ENCODE results near the gene CPS1. TPM values are rescaled to one million over a fixed set of nuclear protein-coding genes. Genes with fewer than 3 reads are reported as not detected.

The CPS1 gene
- total RNA-seq, 1 experiment from 2014 or later: 0.62 TPM

DNA sequence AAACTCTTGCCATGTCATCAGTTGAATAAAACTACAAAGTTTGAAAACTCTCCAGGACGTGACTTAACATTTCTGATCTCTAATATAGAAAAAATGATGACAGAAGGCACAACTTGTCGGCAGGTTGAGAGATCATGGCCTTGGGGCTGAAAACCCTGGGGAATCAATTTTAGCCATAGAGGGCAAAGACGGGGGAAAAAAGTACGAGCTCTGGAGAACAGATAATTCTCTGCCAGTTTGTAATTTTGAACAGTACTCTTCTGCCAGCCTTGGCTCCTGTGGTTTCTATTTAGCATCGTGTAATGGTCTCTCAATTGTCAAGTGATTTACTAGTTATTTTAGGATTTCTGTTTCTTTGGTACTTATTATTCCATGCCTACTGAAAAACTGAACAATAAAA is 25.3 kb upstream of the CPS1 start:
- no TSS peak for BruUV-seq (replicated peaks)
- Histone ChIP-seq H3K36me3 (ENCODE audit: insufficient read depth, low read length, poor library complexity, severe bottlenecking) (no peaks in the 10 kb centered on the region), H3K9me3 (ENCODE audit: low read depth, low read length, poor library complexity, severe bottlenecking) (no peaks in the 10 kb centered on the region), H3K4me3 (ENCODE audit: low read depth, low read length, poor library complexity, severe bottlenecking) (no peak overlapping the region), H3K27ac (ENCODE audit: low read depth, low read length, poor library complexity, severe bottlenecking) (no peak overlapping the region), H3K4me1 (ENCODE audit: insufficient read depth, low read length, poor library complexity, severe bottlenecking) (no peaks in the 10 kb centered on the region), H3K27me3 (replicated peaks; ENCODE audit: insufficient read depth, low read depth, low read length, poor library complexity) (no peaks in the 10 kb centered on the region)
- ChIA-PET CTCF (no interaction called here), POLR2A (ENCODE audit: low non-redundant PET) (no interaction called here)
- DNase-seq (ENCODE audit: low spot score): no peak
- TF ChIP-seq, protein P1, sequence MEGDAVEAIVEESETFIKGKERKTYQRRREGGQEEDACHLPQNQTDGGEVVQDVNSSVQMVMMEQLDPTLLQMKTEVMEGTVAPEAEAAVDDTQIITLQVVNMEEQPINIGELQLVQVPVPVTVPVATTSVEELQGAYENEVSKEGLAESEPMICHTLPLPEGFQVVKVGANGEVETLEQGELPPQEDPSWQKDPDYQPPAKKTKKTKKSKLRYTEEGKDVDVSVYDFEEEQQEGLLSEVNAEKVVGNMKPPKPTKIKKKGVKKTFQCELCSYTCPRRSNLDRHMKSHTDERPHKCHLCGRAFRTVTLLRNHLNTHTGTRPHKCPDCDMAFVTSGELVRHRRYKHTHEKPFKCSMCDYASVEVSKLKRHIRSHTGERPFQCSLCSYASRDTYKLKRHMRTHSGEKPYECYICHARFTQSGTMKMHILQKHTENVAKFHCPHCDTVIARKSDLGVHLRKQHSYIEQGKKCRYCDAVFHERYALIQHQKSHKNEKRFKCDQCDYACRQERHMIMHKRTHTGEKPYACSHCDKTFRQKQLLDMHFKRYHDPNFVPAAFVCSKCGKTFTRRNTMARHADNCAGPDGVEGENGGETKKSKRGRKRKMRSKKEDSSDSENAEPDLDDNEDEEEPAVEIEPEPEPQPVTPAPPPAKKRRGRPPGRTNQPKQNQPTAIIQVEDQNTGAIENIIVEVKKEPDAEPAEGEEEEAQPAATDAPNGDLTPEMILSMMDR (conservative IDR thresholded peaks at IDR 0.05; ENCODE audit: low read depth, low read length): no peak
- TF ChIP-seq EZH2 (IDR thresholded peaks at IDR 0.05; ENCODE audit: borderline replicate concordance, low read depth, low read length, poor library complexity, severe bottlenecking): no peak
- intact Hi-C loops (cut with micrococcal nuclease; ENCODE audit: unreplicated experiment): no loop called here

DNA sequence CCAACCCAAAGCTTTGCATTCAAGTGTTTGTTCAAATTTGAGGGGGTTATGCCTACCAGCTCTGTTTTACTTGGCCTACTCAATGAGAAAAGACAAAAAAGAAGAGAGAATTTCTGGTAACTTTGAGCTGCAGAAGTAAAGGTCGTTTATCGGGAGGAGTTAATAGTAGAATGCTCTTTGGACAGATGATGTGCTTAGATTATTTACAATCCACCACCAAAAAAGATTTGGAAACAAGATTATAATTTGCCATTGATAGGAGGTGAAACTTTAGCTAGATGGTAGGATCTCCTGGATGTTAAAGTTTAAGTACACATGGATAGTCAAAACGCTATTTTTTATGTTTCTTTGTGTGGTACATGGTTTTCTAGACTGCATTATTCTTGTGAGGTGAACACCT is 24.9 kb upstream of the CPS1 start:
- no peak for TF ChIP-seq EZH2 (IDR thresholded peaks at IDR 0.05; ENCODE audit: borderline replicate concordance, low read depth, low read length, poor library complexity, severe bottlenecking)
- TF ChIP-seq, protein P1 (conservative IDR thresholded peaks at IDR 0.05; ENCODE audit: low read depth, low read length): no peak
- BruUV-seq (replicated peaks): no TSS peak
- Histone ChIP-seq H3K4me1 (ENCODE audit: insufficient read depth, low read length, poor library complexity, severe bottlenecking) (no peaks in the 10 kb centered on the region), H3K36me3 (ENCODE audit: insufficient read depth, low read length, poor library complexity, severe bottlenecking) (no peaks in the 10 kb centered on the region), H3K9me3 (ENCODE audit: low read depth, low read length, poor library complexity, severe bottlenecking) (no peaks in the 10 kb centered on the region), H3K27ac (ENCODE audit: low read depth, low read length, poor library complexity, severe bottlenecking) (no peak overlapping the region), H3K27me3 (replicated peaks; ENCODE audit: insufficient read depth, low read depth, low read length, poor library complexity) (no peaks in the 10 kb centered on the region), H3K4me3 (ENCODE audit: low read depth, low read length, poor library complexity, severe bottlenecking) (no peak overlapping the region)
- no peak for DNase-seq (ENCODE audit: low spot score)
- ChIA-PET CTCF (no interaction called here), POLR2A (ENCODE audit: low non-redundant PET) (no interaction called here)
- intact Hi-C loops (cut with micrococcal nuclease; ENCODE audit: unreplicated experiment): no loop called here

- Histone ChIP-seq H3K4me1 (ENCODE audit: insufficient read depth, low read length, poor library complexity, severe bottlenecking) (no peaks in the 10 kb centered on the region), H3K4me3 (ENCODE audit: low read depth, low read length, poor library complexity, severe bottlenecking) (no peak overlapping the region), H3K27ac (ENCODE audit: low read depth, low read length, poor library complexity, severe bottlenecking) (no peak overlapping the region), H3K36me3 (ENCODE audit: insufficient read depth, low read length, poor library complexity, severe bottlenecking) (no peaks in the 10 kb centered on the region), H3K9me3 (ENCODE audit: low read depth, low read length, poor library complexity, severe bottlenecking) (no peaks in the 10 kb centered on the region), H3K27me3 (replicated peaks; ENCODE audit: insufficient read depth, low read depth, low read length, poor library complexity) (no peaks in the 10 kb centered on the region)
- TF ChIP-seq EZH2 (IDR thresholded peaks at IDR 0.05; ENCODE audit: borderline replicate concordance, low read depth, low read length, poor library complexity, severe bottlenecking): no peak
- CTCF ChIA-PET: no interaction called here
- POLR2A ChIA-PET (ENCODE audit: low non-redundant PET): no interaction called here
- intact Hi-C loops (cut with micrococcal nuclease; ENCODE audit: unreplicated experiment): no loop called here
- no peak for DNase-seq (ENCODE audit: low spot score)
- BruUV-seq (replicated peaks): no TSS peak
These were observed 23.0 kb upstream of the CPS1 start for GRCh38 chr2:210533389-210533788.

- Histone ChIP-seq H3K4me3 (ENCODE audit: low read depth, low read length, poor library complexity, severe bottlenecking) (no peak overlapping the region), H3K27me3 (replicated peaks; ENCODE audit: insufficient read depth, low read depth, low read length, poor library complexity) (no peaks in the 10 kb centered on the region), H3K27ac (ENCODE audit: low read depth, low read length, poor library complexity, severe bottlenecking) (no peak overlapping the region), H3K36me3 (ENCODE audit: insufficient read depth, low read length, poor library complexity, severe bottlenecking) (no peaks in the 10 kb centered on the region), H3K9me3 (ENCODE audit: low read depth, low read length, poor library complexity, severe bottlenecking) (no peaks in the 10 kb centered on the region), H3K4me1 (ENCODE audit: insufficient read depth, low read length, poor library complexity, severe bottlenecking) (no peaks in the 10 kb centered on the region)
- no TSS peak for BruUV-seq (replicated peaks)
- DNase-seq (ENCODE audit: low spot score): no peak
- TF ChIP-seq EZH2 (IDR thresholded peaks at IDR 0.05; ENCODE audit: borderline replicate concordance, low read depth, low read length, poor library complexity, severe bottlenecking): no peak
- TF ChIP-seq, protein P1 (conservative IDR thresholded peaks at IDR 0.05; ENCODE audit: low read depth, low read length): no peak
- intact Hi-C loops (cut with micrococcal nuclease; ENCODE audit: unreplicated experiment): no loop called here
- POLR2A ChIA-PET (ENCODE audit: low non-redundant PET): no interaction called here
- CTCF ChIA-PET: no interaction called here
These were observed 21.5 kb upstream of the CPS1 start for GRCh38 chr2:210534879-210535278.

All from A673 (cell line).